Measurements from ENCODE around the gene DHRS3. TPM values are rescaled to one million over a fixed set of nuclear protein-coding genes. Genes with fewer than 3 reads are reported as not detected.

Gene DHRS3
- total and polyA plus RNA-seq, 2 of the 13 experiments (the other 11 are each of a cell fraction or from before 2014, with no cell fraction given): 48.5 to 90.5 TPM

DNA sequence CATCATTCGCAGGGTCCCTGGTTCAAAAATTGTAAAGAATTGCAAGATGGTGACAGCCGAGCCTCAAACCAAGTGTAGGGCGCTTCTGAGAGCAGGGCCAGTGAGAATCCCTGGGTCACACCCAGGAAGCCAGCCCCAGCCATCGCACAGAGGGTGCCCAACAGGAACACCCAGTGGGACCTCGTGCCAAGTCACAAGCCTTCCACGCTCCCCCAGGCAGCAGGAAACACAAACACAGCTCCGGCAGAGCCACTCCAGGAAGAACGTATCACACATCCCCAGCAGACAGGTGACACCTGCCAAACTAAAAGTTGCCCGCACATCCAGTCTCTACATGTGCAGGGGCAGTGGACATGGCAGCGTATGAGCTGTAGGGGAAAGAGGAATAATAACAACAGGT lies 20.2 kb downstream of the DHRS3 start:
- Histone ChIP-seq H3K36me3 (replicated peaks in 1 of 2; ENCODE audit: control insufficient read depth in 1 of 2, insufficient read depth in 2 of 2, low read length in 2 of 2) (peaks cover 9 to 59% of the 10 kb centered on the region in 2 experiments), H3K9ac (ENCODE audit: insufficient read depth, low read depth, low read length) (no peak overlapping the region), H3K27ac (ENCODE audit: extremely low read length, insufficient read depth, low read length) (no peak overlapping the region), H3K27me3 (ENCODE audit: control insufficient read depth in 1 of 2, insufficient read depth in 2 of 2, low read length in 2 of 2) (no peaks in the 10 kb centered on the region), H4K20me1 (ENCODE audit: insufficient read depth, low read length) (peaks cover 88% of the 10 kb centered on the region), H3K4me3 (replicated peaks in 1 of 3; ENCODE audit: insufficient read depth in 1 of 3, low read depth in 2 of 3, low read length in 3 of 3) (no peak overlapping the region), H3K4me1 (ENCODE audit: insufficient read depth, low read length) (peaks cover 88% of the 10 kb centered on the region), H2AFZ (ENCODE audit: low read length) (no peak overlapping the region), H3K79me2 (ENCODE audit: insufficient read depth, low read length) (peaks cover 86% of the 10 kb centered on the region), H3K9me3 (ENCODE audit: low read length) (no peaks in the 10 kb centered on the region), H3K4me2 (ENCODE audit: low read depth, low read length) (no peak overlapping the region)
- ChIA-PET POLR2A (interaction anchor here (17.4 kb wide), 1 partner anchor 19 kb away, joined by 357 read pairs; the partner anchor contains the start of gene DHRS3), CTCF (ENCODE audit: low intra/inter-chr PET ratio, low total read pairs) (no interaction called here)
- no peak for DNase-seq (ENCODE audit: low spot score)
- ATAC-seq: no peak
- intact Hi-C loops (cut with micrococcal nuclease; ENCODE audit: unreplicated experiment): no loop called here
- 83% methylated on average over 4 of the region's 10 CpGs for WGBS (ENCODE audit: low lambda C conversion rate)
- in situ Hi-C loops (cut with HindIII; ENCODE audit: extremely low pct_ligation_motif_present, low pct_unique_long_range_greater_than_20kb): no loop called here
- FAIRE-seq: no peak
- BruUV-seq (replicated peaks): no TSS peak
- TF ChIP-seq ZNF615 (CRISPR knock-in tag; IDR thresholded peaks at IDR 0.05; ENCODE audit: borderline replicate concordance) (no peak), CEBPZ (IDR thresholded peaks at IDR 0.05; ENCODE audit: low read length) (no peak), SMARCC2 (IDR thresholded peaks at IDR 0.05) (no peak), ZBTB42 (CRISPR knock-in tag; IDR thresholded peaks at IDR 0.05) (no peak), ZC3H13 (CRISPR knock-in tag; IDR thresholded peaks at IDR 0.05) (no peak), ZNF598 (CRISPR knock-in tag; IDR thresholded peaks at IDR 0.05; ENCODE audit: borderline replicate concordance) (no peak), ZNF563 (CRISPR knock-in tag; IDR thresholded peaks at IDR 0.05) (no peak), PAXIP1 (CRISPR knock-in tag; conservative IDR thresholded peaks at IDR 0.05) (no peak), ZC3H4 (CRISPR knock-in tag; IDR thresholded peaks at IDR 0.05; ENCODE audit: borderline replicate concordance) (no peak), TSC22D2 (CRISPR knock-in tag; IDR thresholded peaks at IDR 0.05; ENCODE audit: borderline replicate concordance) (no peak), POLR2AphosphoS5 (IDR thresholded peaks at IDR 0.05; ENCODE audit: low read depth, low read length) (no peak), ZNF629 (CRISPR knock-in tag; conservative IDR thresholded peaks at IDR 0.05) (no peak), ZNF883 (CRISPR knock-in tag; IDR thresholded peaks at IDR 0.05; ENCODE audit: not compliant biosample characterization) (no peak), POGZ (CRISPR knock-in tag; IDR thresholded peaks at IDR 0.05) (no peak), ZNF180 (CRISPR knock-in tag; IDR thresholded peaks at IDR 0.05; ENCODE audit: borderline replicate concordance, low read depth) (no peak), PCBP1 (IDR thresholded peaks at IDR 0.05; ENCODE audit: borderline replicate concordance, low read depth, low read length) (no peak), MEIS2 (CRISPR knock-in tag; IDR thresholded peaks at IDR 0.05) (no peak), ZNF569 (CRISPR knock-in tag; IDR thresholded peaks at IDR 0.05; ENCODE audit: borderline replicate concordance) (no peak)
- TF ChIP-seq, protein P1, sequence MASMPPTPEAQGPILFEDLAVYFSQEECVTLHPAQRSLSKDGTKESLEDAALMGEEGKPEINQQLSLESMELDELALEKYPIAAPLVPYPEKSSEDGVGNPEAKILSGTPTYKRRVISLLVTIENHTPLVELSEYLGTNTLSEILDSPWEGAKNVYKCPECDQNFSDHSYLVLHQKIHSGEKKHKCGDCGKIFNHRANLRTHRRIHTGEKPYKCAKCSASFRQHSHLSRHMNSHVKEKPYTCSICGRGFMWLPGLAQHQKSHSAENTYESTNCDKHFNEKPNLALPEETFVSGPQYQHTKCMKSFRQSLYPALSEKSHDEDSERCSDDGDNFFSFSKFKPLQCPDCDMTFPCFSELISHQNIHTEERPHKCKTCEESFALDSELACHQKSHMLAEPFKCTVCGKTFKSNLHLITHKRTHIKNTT (CRISPR knock-in tag; IDR thresholded peaks at IDR 0.05): no peak
